ENCODE data around the gene RTN4RL1.
"Not testable (repeated sequence)": the region's sequence is repeated elsewhere in the genome, so short reads cannot be mapped to it uniquely, and the experiment has no call there.

RTN4RL1 gene

GRCh38 chr17:1913702-1914101, 111.4 kb downstream of the RTN4RL1 start:
- DNase-seq: no peak

- DNase-seq: no peak
Observed at GRCh38 chr17:1912146-1912545, 113.0 kb downstream of the RTN4RL1 start.

GRCh38 chr17:1909985-1910384, 115.1 kb downstream of the RTN4RL1 start:
- DNase-seq: no peak

GRCh38 chr17:1908699-1909309, 116.3 kb downstream of the RTN4RL1 start:
- DNase-seq: peak; percentile 62

- DNase-seq: peak; percentile 13
Observed at GRCh38 chr17:1907909-1908698, 117.0 kb downstream of the RTN4RL1 start.

- no peak for DNase-seq
Observed at GRCh38 chr17:1907216-1907631, 117.9 kb downstream of the RTN4RL1 start.

GRCh38 chr17:1906662-1907101, 118.5 kb downstream of the RTN4RL1 start:
- peak; percentile 5 for DNase-seq

- DNase-seq: no peak
Observed at GRCh38 chr17:1905190-1905913, 119.8 kb downstream of the RTN4RL1 start.

GRCh38 chr17:1904273-1905182, 120.6 kb downstream of the RTN4RL1 start:
- DNase-seq: no peak

GRCh38 chr17:1899403-1900000, 125.6 kb downstream of the RTN4RL1 start:
- DNase-seq: no peak

GRCh38 chr17:1898872-1899271, 126.3 kb downstream of the RTN4RL1 start:
- DNase-seq: no peak

- no peak for DNase-seq
Observed at GRCh38 chr17:1898332-1898731, 126.8 kb downstream of the RTN4RL1 start.

- DNase-seq: no peak
Observed at GRCh38 chr17:1897105-1897656, 128.0 kb downstream of the RTN4RL1 start.

- DNase-seq: no peak
Observed at GRCh38 chr17:1896243-1897104, 128.7 kb downstream of the RTN4RL1 start.

GRCh38 chr17:1895479-1895878, 129.7 kb downstream of the RTN4RL1 start:
- not testable (repeated sequence) for DNase-seq

GRCh38 chr17:1894753-1895339, 130.3 kb downstream of the RTN4RL1 start:
- no peak for DNase-seq

GRCh38 chr17:1890758-1891450, 134.2 kb downstream of the RTN4RL1 start:
- DNase-seq: no peak

GRCh38 chr17:1888741-1889140, 136.4 kb downstream of the RTN4RL1 start:
- DNase-seq: no peak
